IPS-18a (cell line): ENCODE results near the gene MCL1.

Experiments
- H3K27ac ChIP-seq: one replicate; pipeline ENCODE4 v1.5.1; 2013; ENCODE audit warnings: low read length
- H3K27me3 ChIP-seq: one replicate; pipeline ENCODE4 v1.6.1; 2013; ENCODE audit warnings: mild to moderate bottlenecking, low read length; ENCODE audit not compliant: control insufficient read depth, insufficient read depth
- H3K36me3 ChIP-seq: one replicate; pipeline ENCODE4 v1.6.1; 2013; ENCODE audit warnings: low read depth, low read length; ENCODE audit not compliant: control insufficient read depth
- H3K4me1 ChIP-seq: one replicate; pipeline ENCODE4 v1.6.1; 2013; ENCODE audit warnings: low read depth, low read length; ENCODE audit not compliant: control insufficient read depth
- H3K4me3 ChIP-seq: one replicate; pipeline ENCODE4 v1.5.1; 2013; ENCODE audit warnings: low read length
- H3K9ac ChIP-seq: one replicate; pipeline ENCODE4 v1.6.1; 2013; ENCODE audit warnings: mild to moderate bottlenecking, low read length, moderate library complexity
- H3K9me3 ChIP-seq: one replicate; pipeline ENCODE4 v1.6.1; 2013; ENCODE audit warnings: low read depth, low read length; ENCODE audit not compliant: control insufficient read depth

Gene MCL1

DNA sequence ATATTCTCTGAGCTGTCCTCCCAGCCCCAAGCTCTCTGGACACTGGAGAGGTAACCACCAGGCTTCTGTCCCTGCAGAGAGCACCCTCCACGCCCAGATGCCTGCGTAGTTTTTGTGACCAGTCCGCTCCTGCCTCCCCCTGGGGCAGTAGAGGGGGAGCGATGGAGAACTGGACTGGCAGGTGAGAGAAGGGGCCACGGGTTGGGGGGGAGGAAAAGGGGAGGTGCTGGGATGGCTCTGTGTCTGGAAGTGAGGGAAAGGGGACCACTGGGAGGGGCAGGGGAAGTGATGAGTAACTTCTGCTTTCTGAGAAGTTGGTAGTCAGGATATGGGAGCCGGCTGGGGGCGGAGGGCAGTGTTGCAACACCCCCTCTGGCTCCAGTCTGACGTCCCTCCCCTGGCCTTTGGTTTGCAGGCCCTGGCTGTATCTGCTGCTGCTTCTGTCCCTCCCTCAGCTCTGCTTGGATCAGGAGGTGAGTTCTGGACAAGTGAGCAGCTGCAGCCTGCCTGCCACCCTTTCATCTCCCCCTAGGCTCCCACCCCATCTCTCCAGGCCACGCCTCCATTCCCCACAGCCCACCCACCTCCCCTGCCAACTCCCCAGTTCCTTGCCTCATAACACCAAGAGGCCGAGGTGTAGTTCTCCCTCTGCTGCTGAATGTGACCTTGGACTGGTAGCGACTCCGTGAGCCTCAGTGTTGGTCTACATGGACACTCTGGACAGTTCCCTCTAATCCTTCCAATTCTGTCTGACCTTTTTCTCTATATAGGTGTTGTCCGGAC is 27.1 kb downstream of the MCL1 start:
- H3K36me3 ChIP-seq, result no peaks in the 10 kb centered on the region
- peaks cover 6% of the 10 kb centered on the region for H3K4me1 ChIP-seq
- no peaks in the 10 kb centered on the region for H3K9me3 ChIP-seq
- no peak overlapping the region for H3K9ac ChIP-seq
- H3K27ac ChIP-seq, result no peak overlapping the region
- H3K27me3 ChIP-seq, result peaks cover 21% of the 10 kb centered on the region
- no peak overlapping the region for H3K4me3 ChIP-seq

DNA sequence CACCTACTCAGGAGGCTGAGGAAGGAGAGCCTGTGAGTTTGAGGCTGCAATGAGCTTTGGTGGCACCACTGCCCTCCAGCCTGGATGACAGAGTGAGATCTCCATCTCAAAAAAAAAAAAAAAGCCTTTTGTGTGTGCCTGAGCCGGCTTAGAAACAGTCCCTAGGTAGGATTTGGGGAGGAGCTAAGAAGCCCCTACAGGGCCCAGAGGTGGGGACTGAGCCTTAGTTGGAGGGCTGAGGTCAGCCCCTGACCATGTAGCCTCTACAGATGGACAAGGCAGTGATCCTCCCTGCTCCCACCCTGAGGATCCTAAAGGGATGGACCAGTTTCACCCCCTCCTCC is 27.7 kb downstream of the MCL1 start:
- Histone ChIP-seq H3K4me1 (peaks cover 6% of the 10 kb centered on the region), H3K27ac (no peak overlapping the region), H3K9ac (no peak overlapping the region)

DNA sequence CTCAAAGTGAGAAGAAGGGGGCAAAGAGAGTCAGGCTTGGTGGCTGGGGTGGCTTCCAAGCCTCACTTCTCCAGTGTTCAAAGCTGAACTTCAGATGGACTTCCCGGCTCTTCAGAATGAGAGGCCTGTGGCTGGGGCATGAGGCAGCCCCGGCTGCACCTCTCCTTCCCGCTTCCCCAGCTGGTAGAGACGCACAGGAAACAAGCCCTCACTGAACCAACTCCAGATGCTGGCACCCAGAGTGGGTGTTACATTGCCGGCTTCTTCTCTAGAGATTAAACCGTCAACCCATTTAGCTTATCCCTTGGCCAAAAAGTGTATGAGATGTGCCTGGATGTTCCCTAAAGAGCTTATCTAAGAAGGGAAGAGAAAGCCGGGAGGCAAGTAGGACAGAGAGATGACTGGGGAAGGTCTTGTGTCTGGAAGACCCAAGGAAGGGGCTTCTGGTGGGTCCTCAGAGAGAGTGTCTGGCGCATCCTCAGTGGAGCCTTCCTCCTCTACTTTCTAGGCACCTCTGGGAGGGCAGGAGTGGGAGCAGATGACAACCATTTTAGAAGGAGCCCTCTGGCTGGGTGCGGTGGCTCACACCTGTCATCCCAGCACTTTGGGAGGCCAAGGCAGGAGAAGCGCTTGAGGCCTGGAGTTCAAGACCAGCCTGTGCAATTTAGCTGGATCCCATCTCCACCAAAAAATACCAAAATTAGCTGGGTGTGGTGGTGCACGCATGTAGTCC is 28.2 kb downstream of the MCL1 start:
- Histone ChIP-seq H3K36me3 (no peaks in the 10 kb centered on the region), H3K4me1 (peaks cover 6% of the 10 kb centered on the region), H3K27ac (no peak overlapping the region), H3K9ac (no peak overlapping the region), H3K9me3 (no peaks in the 10 kb centered on the region), H3K4me3 (no peak overlapping the region), H3K27me3 (peaks cover 21% of the 10 kb centered on the region)

More for the DNA sequence above, 27.7 kb downstream of the MCL1 start:
- no peaks in the 10 kb centered on the region for H3K9me3 ChIP-seq
- H3K27me3 ChIP-seq, result peaks cover 21% of the 10 kb centered on the region
- no peak overlapping the region for H3K4me3 ChIP-seq
- no peaks in the 10 kb centered on the region for H3K36me3 ChIP-seq

DNA sequence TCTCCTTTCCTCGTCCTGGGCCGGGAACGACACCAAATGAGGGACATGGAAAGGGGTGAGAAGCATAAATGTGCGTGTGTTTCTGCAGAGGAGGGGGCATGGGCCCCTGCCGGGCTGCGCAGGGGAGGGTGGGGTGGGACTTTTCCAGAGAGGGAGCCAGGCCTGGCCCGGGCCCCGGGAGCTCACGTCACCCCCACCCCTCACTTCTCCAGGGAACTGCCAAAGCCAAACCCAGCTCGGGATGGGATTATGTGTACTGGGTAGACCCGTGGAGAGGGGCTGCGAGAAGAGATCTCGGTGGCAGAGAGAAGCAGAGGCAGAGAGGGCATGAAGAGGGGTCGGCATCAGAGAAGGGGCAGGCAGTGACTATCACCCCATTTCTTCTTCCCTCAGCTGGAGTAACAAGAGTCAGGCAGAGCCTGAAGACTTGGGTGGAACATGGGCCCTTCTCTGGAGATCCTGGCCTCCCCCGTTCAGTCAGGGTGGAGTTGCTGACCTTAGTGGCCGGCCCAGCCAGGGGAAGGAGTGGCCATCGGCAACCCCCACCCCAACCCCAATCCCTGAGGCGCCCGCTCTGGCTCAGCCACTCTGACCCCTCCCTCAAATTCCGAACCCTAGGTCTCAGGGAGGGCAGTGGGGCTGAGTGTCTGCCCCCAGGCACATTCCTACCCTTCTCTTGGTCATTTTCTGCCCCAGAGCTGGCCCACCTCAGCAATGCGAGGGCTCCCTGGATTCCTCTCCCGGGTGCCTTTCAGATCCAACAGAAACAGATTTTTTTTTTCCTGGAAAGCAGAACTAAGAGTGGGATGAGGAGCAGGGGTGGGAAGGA is 29.0 kb downstream of the MCL1 start:
- no peak overlapping the region for H3K9ac ChIP-seq
- peaks cover 6% of the 10 kb centered on the region for H3K4me1 ChIP-seq
- no peaks in the 10 kb centered on the region for H3K36me3 ChIP-seq
- no peak overlapping the region for H3K4me3 ChIP-seq
- H3K27ac ChIP-seq, result no peak overlapping the region
- H3K27me3 ChIP-seq, result peaks cover 21% of the 10 kb centered on the region
- no peaks in the 10 kb centered on the region for H3K9me3 ChIP-seq

DNA sequence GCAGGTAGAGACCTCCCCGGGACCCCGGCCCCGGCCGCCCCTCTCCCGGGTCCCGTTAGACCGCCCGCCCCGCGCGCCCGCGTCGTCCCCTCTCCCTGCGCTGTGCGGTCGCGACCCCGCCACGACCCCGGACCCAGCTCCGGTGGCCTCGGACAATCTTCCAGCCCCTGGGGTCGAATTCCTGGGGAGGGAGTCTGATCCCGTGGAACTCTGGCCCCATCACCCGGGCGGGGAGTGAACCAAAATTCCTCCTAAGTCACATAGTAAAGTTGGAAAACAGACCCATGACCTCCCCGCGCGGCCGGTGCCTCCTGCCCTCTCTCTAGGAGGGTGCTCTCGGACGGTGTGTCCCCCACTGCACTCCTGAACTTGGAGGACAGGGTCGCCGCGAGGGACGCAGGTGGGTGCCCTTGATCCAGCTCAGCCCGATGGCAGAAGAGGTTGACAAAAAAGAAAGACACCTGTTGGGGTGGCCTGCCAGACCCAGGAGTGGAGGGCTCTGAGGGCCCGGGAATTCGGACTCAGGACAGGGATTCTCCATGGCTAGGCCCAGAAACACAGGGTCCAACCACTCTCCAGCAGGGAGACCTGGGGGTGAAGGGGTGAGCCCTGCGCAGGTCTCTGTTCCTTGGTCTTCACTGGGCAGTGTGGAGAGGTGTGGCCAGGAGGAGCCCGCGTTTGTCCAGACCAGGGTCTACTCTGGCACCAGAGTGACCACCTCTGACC is 29.8 kb downstream of the MCL1 start:
- Histone ChIP-seq H3K9me3 (no peaks in the 10 kb centered on the region), H3K4me1 (peaks cover 6% of the 10 kb centered on the region), H3K36me3 (no peaks in the 10 kb centered on the region), H3K4me3 (peak overlapping the region; percentile 45), H3K9ac (no peak overlapping the region), H3K27ac (no peak overlapping the region), H3K27me3 (peaks cover 21% of the 10 kb centered on the region)

DNA sequence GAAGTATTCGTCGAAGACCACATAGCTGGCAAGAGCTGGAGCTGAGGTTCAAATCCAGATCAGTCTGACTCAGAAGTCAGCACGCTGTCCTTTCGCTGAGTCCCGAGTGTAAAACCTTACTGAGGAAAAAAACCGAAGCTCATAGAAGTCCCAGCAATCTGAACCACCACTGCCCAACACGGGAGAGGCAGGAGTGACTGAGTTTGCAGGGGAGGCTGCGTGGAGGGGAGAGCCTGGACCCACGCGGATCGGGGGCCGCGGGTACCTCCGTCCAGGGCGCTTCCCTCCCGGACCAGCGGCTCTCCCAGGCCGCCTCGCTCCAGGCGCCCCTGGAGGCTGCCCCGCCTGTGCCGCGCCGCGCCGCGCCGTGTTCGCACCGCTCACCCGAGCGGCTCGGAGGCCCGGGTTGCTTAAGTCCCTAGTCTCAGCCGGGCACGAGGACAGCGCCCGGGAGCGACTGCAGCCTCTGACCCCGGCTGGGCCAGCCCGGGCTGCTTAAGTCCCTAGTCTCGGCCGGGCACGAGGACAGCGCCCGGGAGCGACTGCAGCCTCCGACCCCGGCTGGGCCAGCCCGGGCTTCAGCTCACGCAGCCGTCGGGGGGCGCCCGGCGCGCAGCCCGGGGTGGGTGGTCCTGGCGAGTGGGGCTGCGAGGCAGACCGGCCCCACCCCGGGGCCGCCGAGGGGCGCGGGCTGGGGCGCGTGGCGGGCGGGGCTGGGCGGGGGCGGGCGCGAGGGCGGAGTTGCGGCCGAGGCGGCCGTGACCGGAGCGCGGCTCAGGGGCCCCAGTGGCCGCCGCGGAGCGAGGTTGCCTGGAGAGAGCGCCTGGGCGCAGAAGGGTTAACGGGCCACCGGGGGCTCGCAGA is 30.5 kb downstream of the MCL1 start, which contains the start of gene ADAMTSL4:
ADAMTSL4 (plus strand) TSS at position 777 of the 864 bp plus-strand sequence. CDS start 2,881 bp downstream, outside the sequence.
- peaks cover 21% of the 10 kb centered on the region for H3K27me3 ChIP-seq
- peaks cover 6% of the 10 kb centered on the region for H3K4me1 ChIP-seq
- H3K9me3 ChIP-seq, result no peaks in the 10 kb centered on the region
- no peak within 1 kb of the TSS for H3K27ac ChIP-seq
- peak within 1 kb of the TSS; percentile 52 for H3K4me3 ChIP-seq
- H3K36me3 ChIP-seq, result no peaks in the 10 kb centered on the region
- no peak within 1 kb of the TSS for H3K9ac ChIP-seq

DNA sequence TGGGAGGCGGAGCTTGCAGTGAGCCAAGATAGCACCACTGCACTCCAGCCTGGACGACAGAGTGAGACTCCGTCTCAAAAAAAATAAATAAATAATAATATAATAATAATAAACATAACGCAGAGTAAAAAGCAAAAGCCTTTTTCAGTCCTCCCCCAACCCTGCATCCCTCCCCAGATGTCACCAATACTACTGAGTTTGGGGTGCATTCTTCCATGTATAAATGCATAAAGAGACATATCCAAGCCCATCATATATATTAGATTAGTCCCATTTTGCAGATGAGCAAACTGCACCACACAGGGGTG is 31.1 kb downstream of the MCL1 start:
- Histone ChIP-seq H3K36me3 (no peaks in the 10 kb centered on the region), H3K27me3 (peaks cover 21% of the 10 kb centered on the region), H3K27ac (no peak overlapping the region), H3K4me1 (peaks cover 6% of the 10 kb centered on the region), H3K9me3 (no peaks in the 10 kb centered on the region), H3K9ac (no peak overlapping the region), H3K4me3 (peak overlapping the region; percentile 52)

DNA sequence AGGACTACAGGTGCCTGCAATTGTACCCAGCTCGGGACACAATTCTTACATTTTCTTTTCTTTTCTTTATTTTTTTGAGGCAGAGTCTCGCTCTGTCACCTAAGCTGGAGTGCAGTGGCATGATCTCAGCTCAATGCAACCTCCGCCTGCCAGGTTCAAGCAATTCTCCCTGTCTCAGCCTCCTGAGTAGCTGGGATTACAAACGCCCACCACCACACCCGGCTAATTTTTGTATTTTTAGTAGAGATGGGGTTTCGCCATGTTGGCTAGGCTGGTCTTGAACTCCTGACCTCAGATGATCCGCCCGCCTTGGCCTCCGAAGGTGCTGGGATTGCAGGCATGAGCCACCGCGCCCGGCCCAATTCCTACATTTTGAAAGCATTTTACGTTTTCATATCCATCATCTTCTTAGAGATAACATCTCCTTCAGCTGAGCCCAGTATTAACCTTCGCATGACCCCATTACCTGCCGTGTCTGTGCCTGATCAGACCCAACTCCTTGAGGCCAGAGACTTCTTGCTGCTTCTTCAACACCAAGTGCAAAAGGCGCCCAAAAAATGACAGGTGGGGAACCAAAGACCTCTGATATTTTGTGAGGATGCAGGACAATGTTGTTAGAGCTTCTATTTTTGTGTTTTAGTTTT is 33.0 kb downstream of the MCL1 start:
- Histone ChIP-seq H3K36me3 (no peaks in the 10 kb centered on the region), H3K4me1 (no peaks in the 10 kb centered on the region), H3K9me3 (no peaks in the 10 kb centered on the region), H3K9ac (no peak overlapping the region), H3K27ac (no peak overlapping the region), H3K4me3 (no peak overlapping the region), H3K27me3 (peaks cover 21% of the 10 kb centered on the region)

DNA sequence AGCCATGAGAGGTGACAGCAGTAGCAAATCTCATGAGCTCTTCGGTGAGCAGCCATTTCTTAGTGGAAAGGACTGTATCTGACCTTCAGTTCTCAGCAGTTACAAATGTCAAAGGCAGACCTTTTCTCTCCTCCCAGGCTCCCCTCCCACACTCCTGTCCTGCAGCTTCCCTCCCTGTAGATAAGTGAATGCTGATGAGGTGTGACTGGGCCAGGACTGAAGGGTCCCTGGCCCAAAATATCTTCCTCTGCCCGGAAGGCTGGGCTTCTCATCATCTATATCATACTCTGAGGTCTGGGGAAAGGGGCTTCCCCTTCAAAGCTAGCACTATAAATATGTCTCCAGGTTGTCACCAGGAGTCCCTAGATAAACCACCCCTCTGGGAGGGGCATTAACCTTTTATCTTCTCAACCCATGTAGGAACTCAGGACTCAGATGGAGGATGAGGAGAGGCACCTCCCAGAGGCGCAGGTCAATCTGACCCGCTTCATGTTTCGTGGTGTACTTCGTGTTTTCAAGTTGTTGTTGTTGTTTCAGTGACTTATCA is 33.9 kb downstream of the MCL1 start:
- Histone ChIP-seq H3K9ac (no peak overlapping the region), H3K4me3 (no peak overlapping the region), H3K27ac (no peak overlapping the region), H3K27me3 (peaks cover 21% of the 10 kb centered on the region), H3K4me1 (no peaks in the 10 kb centered on the region), H3K9me3 (no peaks in the 10 kb centered on the region), H3K36me3 (no peaks in the 10 kb centered on the region)

DNA sequence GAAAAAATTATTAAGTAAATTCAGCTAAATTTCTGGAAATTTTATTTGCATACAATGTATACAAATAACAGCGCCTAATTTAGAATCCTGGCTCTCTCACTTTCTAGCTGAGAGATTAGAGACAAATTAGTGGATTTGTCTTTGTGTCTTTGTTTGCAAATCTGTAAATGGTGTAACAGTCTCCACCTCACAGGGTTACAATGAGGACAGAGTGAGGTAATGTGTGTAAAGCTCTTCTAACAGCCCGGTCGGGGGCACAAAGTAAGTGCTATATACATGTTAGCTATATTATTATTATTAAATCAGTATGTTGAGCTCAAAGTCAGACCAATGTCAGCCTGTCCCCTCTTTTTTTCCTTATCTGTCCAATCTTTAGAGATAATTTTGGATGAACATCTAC is 35.2 kb downstream of the MCL1 start:
- Histone ChIP-seq H3K4me3 (no peak overlapping the region), H3K36me3 (no peaks in the 10 kb centered on the region), H3K9ac (no peak overlapping the region), H3K27ac (no peak overlapping the region), H3K4me1 (no peaks in the 10 kb centered on the region), H3K27me3 (peaks cover 13% of the 10 kb centered on the region), H3K9me3 (no peaks in the 10 kb centered on the region)
